Measurements from ENCODE around the gene EIF4E3.

EIF4E3 gene

DNA sequence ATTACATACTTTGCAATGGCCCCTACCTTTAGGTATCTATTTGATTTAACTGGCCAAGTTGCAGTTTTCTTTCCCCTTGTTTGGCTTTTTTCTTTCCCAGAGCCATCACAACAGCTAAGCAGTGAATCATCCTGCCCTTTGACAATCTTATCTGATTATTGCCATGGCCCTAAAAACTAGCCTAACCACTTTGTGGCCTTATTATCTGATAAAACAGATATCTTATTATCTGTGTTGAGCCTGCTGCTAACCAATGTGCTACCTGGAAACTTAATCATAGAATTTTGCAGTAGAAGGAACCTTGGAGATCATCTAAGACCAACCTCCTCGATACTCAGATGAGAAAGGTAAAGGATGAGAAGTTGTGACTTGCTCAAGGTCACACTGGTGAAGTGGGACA, 37.1 kb downstream of the EIF4E3 start:
- DNase-seq (ENCODE audit: low spot score), result no peak
- TF ChIP-seq, protein P1, sequence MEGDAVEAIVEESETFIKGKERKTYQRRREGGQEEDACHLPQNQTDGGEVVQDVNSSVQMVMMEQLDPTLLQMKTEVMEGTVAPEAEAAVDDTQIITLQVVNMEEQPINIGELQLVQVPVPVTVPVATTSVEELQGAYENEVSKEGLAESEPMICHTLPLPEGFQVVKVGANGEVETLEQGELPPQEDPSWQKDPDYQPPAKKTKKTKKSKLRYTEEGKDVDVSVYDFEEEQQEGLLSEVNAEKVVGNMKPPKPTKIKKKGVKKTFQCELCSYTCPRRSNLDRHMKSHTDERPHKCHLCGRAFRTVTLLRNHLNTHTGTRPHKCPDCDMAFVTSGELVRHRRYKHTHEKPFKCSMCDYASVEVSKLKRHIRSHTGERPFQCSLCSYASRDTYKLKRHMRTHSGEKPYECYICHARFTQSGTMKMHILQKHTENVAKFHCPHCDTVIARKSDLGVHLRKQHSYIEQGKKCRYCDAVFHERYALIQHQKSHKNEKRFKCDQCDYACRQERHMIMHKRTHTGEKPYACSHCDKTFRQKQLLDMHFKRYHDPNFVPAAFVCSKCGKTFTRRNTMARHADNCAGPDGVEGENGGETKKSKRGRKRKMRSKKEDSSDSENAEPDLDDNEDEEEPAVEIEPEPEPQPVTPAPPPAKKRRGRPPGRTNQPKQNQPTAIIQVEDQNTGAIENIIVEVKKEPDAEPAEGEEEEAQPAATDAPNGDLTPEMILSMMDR (IDR thresholded peaks at IDR 0.05; ENCODE audit: borderline replicate concordance, control extremely low read depth, extremely low read depth, insufficient read depth, missing control alignments), result no peak
- in situ Hi-C loops (cut with MboI; ENCODE audit: low sequenced_read_pairs, unreplicated experiment), result no loop called here

DNA sequence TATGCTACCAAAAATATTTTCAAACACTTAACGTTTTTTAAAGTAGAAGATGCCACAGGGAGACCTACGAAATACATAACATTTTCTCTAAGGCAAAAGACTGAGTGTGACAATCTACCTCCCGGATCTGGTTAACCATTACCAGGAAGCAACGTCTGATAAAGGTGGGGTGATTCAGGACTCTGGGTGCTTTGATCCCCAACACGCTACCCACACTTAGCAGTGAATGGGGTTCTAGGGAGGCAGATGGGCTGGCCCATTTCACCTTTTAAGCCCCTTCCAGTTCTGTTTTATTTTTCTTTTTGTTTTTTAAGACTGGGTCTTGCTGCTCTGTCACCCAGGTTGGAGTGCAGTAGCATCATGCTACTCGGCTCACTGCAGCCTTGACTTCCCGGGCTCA, 39.5 kb downstream of the EIF4E3 start:
- TF ChIP-seq, protein P1 (IDR thresholded peaks at IDR 0.05; ENCODE audit: borderline replicate concordance, control extremely low read depth, extremely low read depth, insufficient read depth, missing control alignments), result no peak
- DNase-seq (ENCODE audit: low spot score), result no peak
- in situ Hi-C loops (cut with MboI; ENCODE audit: low sequenced_read_pairs, unreplicated experiment), result no loop called here

DNA sequence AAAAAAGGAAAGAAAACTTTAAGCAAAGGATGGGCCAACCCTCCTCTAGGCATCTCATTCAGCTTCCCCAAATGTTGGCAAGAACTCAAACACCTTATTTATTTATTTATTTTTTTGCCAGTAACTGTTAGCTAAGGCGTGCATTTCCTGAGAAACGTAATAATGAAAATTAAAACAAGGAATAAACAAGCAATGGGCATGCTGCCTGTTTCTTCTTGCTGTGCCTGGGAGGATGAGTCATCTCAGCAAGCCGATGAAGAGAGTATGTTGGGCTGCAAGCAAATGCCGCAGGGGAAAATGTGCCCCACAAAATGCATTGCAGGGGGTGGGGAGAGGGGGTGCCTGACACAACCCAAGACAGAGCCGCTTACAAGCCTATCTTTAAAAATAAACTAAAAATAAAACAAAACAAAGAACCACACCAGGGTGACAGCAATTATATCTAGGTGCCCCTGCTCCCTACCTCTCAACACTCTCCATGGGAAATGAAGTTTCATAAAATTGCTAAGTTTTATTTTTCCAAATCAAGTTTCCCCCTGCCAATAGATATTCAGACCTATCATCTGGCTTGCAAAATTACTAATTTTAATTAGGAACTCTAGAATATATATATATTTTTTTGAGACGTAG, 40.3 kb downstream of the EIF4E3 start:
- in situ Hi-C loops (cut with MboI; ENCODE audit: low sequenced_read_pairs, unreplicated experiment), result no loop called here
- TF ChIP-seq, protein P1 (IDR thresholded peaks at IDR 0.05; ENCODE audit: borderline replicate concordance, control extremely low read depth, extremely low read depth, insufficient read depth, missing control alignments), result no peak
- DNase-seq (ENCODE audit: low spot score), result no peak

DNA sequence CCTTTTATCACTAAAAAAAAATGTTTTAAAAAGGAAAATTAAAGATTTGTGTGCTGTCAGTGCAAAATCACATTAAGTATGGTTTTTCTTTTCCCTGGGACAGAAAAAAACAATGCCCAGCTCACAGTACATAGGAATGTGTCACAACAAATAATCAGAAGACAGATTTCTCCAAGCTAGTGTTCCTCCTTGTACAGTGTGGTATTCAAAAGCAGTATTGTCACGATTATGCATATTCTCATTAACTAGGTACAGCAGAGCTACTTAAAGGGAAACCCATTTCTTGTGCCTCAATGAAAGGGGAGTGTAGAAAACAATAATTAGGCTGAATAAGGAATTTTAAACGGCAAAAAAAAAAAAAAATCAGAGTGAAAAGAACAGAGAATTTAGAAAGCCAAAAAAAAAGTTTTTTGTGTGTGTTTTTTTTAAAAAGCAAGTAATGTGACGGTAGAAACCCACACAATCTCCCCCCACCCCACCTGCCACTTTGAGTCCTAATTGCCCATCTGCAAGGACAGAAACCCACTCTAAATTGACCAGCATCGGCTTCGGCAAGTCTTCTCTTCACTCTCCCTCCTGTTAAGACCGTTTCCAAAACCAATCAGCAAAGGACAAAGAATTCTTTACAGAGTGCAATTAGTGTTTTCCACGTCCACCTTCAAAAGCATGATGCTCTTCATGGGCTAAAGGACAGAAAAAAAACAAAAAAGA, 41.0 kb downstream of the EIF4E3 start:
- in situ Hi-C loops (cut with MboI; ENCODE audit: low sequenced_read_pairs, unreplicated experiment), result no loop called here
- TF ChIP-seq, protein P1 (IDR thresholded peaks at IDR 0.05; ENCODE audit: borderline replicate concordance, control extremely low read depth, extremely low read depth, insufficient read depth, missing control alignments), result no peak
- DNase-seq (ENCODE audit: low spot score), result no peak

DNA sequence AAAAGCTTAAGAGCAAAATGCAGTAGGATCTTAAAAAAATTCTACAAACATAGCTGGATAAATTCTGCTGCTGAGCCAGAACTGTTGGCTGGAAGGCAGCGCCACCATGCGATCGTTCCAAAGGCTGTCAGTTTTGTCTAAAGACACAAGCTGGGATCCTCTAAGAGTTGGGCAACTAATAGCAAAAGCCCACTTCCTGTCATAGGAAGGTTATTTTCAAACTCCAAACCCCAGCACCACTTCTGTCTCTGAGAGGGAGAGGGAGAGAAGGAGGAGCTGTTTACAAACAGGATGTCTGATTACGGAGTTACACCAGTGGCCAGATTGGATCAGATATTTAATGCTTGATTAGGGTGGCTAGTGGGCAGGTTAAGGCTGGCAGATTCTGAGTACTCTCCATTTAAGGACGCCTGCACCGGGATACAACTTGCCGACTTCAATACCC, 44.0 kb downstream of the EIF4E3 start:
- DNase-seq (ENCODE audit: low spot score), result no peak
- TF ChIP-seq, protein P1 (IDR thresholded peaks at IDR 0.05; ENCODE audit: borderline replicate concordance, control extremely low read depth, extremely low read depth, insufficient read depth, missing control alignments), result peak; percentile 37
- in situ Hi-C loops (cut with MboI; ENCODE audit: low sequenced_read_pairs, unreplicated experiment), result no loop called here

DNA sequence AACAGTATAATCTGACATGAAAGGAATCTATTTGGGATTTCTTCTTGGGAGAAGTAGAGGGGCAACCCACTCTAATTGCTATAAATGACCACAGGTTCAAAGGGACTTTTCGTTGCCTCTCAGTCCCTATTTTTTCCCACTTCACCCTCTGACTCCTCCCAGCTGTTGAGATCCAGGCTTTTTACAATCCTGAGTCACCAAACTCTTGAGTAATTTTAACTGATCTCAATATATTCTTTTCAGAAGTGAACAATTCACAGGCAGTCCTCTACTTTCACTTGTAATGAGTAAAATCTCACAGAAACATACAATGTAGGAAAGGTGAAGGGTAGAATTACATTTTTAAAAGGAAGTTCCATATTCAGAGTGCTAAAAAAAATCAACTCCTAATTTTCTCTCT, 44.6 kb downstream of the EIF4E3 start:
- DNase-seq (ENCODE audit: low spot score), result no peak
- in situ Hi-C loops (cut with MboI; ENCODE audit: low sequenced_read_pairs, unreplicated experiment), result no loop called here
- TF ChIP-seq, protein P1 (IDR thresholded peaks at IDR 0.05; ENCODE audit: borderline replicate concordance, control extremely low read depth, extremely low read depth, insufficient read depth, missing control alignments), result no peak
